Activated T-cell treated with anti-CD3 and anti-CD28 coated beads, Interleukin-2, amount 50 U/mL, for 48 hours (primary cell): ENCODE measurements around the gene AQP6.

ENCODE experiments used
- DNase-seq, 2 experiments: peaks; one replicate each; pipeline ENCODE4 v3.0.0-alpha.2; 2020

AQP6 gene

GRCh38 chr12:50005175-50005574 lies 32.4 kb downstream of the AQP6 start:
- no peak for DNase-seq

- no peak for DNase-seq
Observed at GRCh38 chr12:50006280-50006679, 33.5 kb downstream of the AQP6 start.

GRCh38 chr12:50006754-50007442 lies 34.2 kb downstream of the AQP6 start:
- no peak for DNase-seq

- DNase-seq: no peak
Observed at GRCh38 chr12:50013361-50014147, 40.8 kb downstream of the AQP6 start.

- no peak for DNase-seq
Observed at GRCh38 chr12:50014342-50014741, 41.6 kb downstream of the AQP6 start.

GRCh38 chr12:50016501-50017475 lies 44.0 kb downstream of the AQP6 start:
- DNase-seq: no peak

- no peak for DNase-seq
Observed at GRCh38 chr12:50017641-50018040, 44.9 kb downstream of the AQP6 start.

- no peak for DNase-seq
Observed at GRCh38 chr12:50018154-50018553, 45.4 kb downstream of the AQP6 start.

- DNase-seq: no peak
Observed at GRCh38 chr12:50018968-50019367, 46.2 kb downstream of the AQP6 start.

- no peak for DNase-seq
Observed at GRCh38 chr12:50019524-50019923, 46.8 kb downstream of the AQP6 start.

GRCh38 chr12:50021031-50021430 lies 48.3 kb downstream of the AQP6 start:
- DNase-seq: peak in 1 of 2 experiments; percentile 1

- DNase-seq: no peak
Observed at GRCh38 chr12:50022903-50023302, 50.2 kb downstream of the AQP6 start.

- DNase-seq: no peak
Observed at GRCh38 chr12:50024227-50024626, 51.5 kb downstream of the AQP6 start.

GRCh38 chr12:50024805-50025186 lies 52.0 kb downstream of the AQP6 start:
- DNase-seq: no peak

- peak; percentile 95 to 96 for DNase-seq
Observed at GRCh38 chr12:50025187-50026059, 52.7 kb downstream of the AQP6 start, which contains the start of gene RACGAP1. Gene RACGAP1, minus strand, starts transcription at chr12:50025494. Its CDS starts 8,779 bp downstream, at chr12:50016715.

- DNase-seq: no peak
Observed at GRCh38 chr12:50026691-50027090, 53.9 kb downstream of the AQP6 start.
